Endodermal cell (in vitro differentiated cells): Measurements from ENCODE around the gene IP6K1. TPM values are rescaled to one million over a fixed set of nuclear protein-coding genes. Genes with fewer than 3 reads are reported as not detected.

Source experiments
- DNase-seq: peaks from one replicate; pipeline ENCODE4 v3.0.0-alpha.2; 2017
- H3K27ac ChIP-seq: 2 replicates; pipeline ENCODE4 v1.5.1; 2013; ENCODE audit warnings: mild to moderate bottlenecking, low read depth, low read length, moderate library complexity
- H3K27me3 ChIP-seq: 2 replicates; pipeline ENCODE4 v1.6.1; 2013; ENCODE audit warnings: mild to moderate bottlenecking, low read length, moderate library complexity; ENCODE audit not compliant: insufficient read depth, control insufficient read depth, poor library complexity, severe bottlenecking
- H3K36me3 ChIP-seq: 2 replicates; pipeline ENCODE4 v1.7.0; 2013; ENCODE audit warnings: mild to moderate bottlenecking, low read length, moderate library complexity; ENCODE audit not compliant: control insufficient read depth, insufficient read depth
- H3K4me1 ChIP-seq: one replicate; pipeline ENCODE4 v1.7.0; 2013; ENCODE audit warnings: low read length; ENCODE audit not compliant: control insufficient read depth, insufficient read depth
- H3K4me3 ChIP-seq: 2 replicates; pipeline ENCODE4 v1.5.1; 2013; ENCODE audit warnings: mild to moderate bottlenecking, low read length, moderate library complexity
- H3K9ac ChIP-seq: 2 replicates; pipeline ENCODE4 v1.6.1; 2013; ENCODE audit warnings: mild to moderate bottlenecking, low read length, moderate library complexity; ENCODE audit not compliant: poor library complexity, severe bottlenecking; ENCODE audit errors: extremely low read depth
- H3K9me3 ChIP-seq: 2 replicates; pipeline ENCODE4 v1.6.1; 2013; ENCODE audit warnings: mild to moderate bottlenecking, low read length, moderate library complexity; ENCODE audit not compliant: control insufficient read depth
- H3K27ac Mint-ChIP-seq: 2 replicates; pipeline ENCODE4 v1.8.0; 2020; ENCODE audit warnings: mixed read lengths
- H3K27me3 Mint-ChIP-seq: 2 replicates; pipeline ENCODE4 v1.8.0; 2021; ENCODE audit warnings: mild to moderate bottlenecking, mixed read lengths; ENCODE audit not compliant: insufficient read depth
- H3K36me3 Mint-ChIP-seq: 2 replicates; pipeline ENCODE4 v1.8.0; 2020; ENCODE audit warnings: low read depth, mixed read lengths
- H3K4me1 Mint-ChIP-seq: 2 replicates; pipeline ENCODE4 v1.8.0; 2020; ENCODE audit warnings: mixed read lengths
- H3K4me3 Mint-ChIP-seq: 2 replicates; pipeline ENCODE4 v1.8.0; 2020; ENCODE audit warnings: mild to moderate bottlenecking, moderate library complexity, mixed read lengths
- H3K9me3 Mint-ChIP-seq: 2 replicates; pipeline ENCODE4 v1.8.0; 2020; ENCODE audit warnings: mild to moderate bottlenecking, mixed read lengths
- WGBS, 2 experiments: methylation state at CpG; one replicate each; pipeline versions ENCODE4 v1.1.5 to v1.1.7; 2013; ENCODE audit warnings: missing lambda C conversion rate in 2 of 2, mixed read lengths in 1 of 2; ENCODE audit not compliant: insufficient coverage in 1 of 2, insufficient read length in 1 of 2; 5-methylcytosine and 5-hydroxymethylcytosine counted together
- total RNA-seq, 2 donors: library from RNA; stranded (reverse); fragmentation: NEBNext Ultra II Directional in 1 of 2; extraction: Animal tissue kit (Norgen Biotek cat#: 25700) in 1 of 2; gene quantifications; 2 replicates in 1 of 2; 3 replicates in 1 of 2; pipeline ENCODE4 v1.2.1, GENCODE V29; 2021
- TF ChIP-seq, protein P1 (sequence below): fragments of 200-600 bp; sonication (generic); conservative IDR thresholded peaks from 2 replicates; pipeline ENCODE4 v1.5.0; 2021; ENCODE audit warnings: antibody characterized with exemption, mild to moderate bottlenecking

The IP6K1 gene
- total RNA-seq, 2 donors from 2014 or later, result 45.8 to 49.8 TPM

DNA sequence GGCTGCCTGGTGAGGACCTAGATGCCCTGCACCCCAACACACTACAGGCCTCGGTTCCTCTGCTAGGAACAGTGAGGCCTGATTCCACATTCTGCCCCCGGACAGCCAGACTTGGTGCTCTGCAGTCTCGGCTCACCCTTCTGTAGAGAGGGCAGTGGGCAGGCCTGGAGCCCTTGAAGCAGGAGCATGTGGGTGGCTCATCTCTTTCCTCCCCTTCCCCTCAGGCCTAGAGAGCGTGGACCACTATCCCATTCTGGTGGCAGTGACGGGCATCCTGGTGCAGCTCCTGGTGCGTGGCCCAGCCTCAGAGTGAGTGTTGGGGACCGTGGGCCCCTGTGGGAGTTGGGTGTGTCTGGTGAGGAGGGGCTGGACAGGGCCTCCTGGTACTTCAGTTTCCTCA lies 70.2 kb downstream of the IP6K1 start:
- no peaks in the 10 kb centered on the region for H3K4me1 ChIP-seq

DNA sequence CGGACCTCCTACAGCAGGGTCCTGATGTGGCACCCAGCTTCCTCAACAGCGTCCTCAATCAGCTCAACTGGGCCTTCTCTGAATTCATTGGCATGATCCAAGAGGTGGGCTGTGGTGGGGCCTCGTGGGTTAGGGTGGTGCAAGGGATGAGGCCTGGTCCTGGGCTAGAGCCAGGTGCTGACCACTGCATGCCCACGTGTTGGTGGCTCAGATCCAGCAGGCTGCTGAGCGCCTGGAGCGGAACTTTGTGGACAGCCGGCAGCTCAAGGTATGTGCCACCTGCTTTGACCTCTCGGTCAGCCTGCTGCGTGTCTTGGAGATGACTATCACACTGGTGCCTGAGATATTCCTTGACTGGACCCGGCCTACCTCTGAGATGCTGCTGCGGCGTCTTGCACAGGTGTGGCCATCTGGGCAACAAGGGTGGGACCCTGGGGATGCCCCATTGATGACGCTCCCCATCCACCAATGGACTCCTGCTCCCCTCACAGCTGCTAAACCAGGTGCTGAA lies 70.7 kb downstream of the IP6K1 start:
- Histone ChIP-seq H3K9ac (no peak overlapping the region), H3K27ac (no peak overlapping the region), H3K27me3 (no peaks in the 10 kb centered on the region), H3K9me3 (no peaks in the 10 kb centered on the region), H3K4me1 (no peaks in the 10 kb centered on the region), H3K4me3 (no peak overlapping the region), H3K36me3 (peaks cover 4% of the 10 kb centered on the region)
- H3K36me3 Mint-ChIP-seq, result peaks cover 15% of the 10 kb centered on the region
- H3K27me3 Mint-ChIP-seq, result peaks cover 4% of the 10 kb centered on the region
- H3K9me3 Mint-ChIP-seq, result no peaks in the 10 kb centered on the region
- 94 to 100% methylated on average over 10 to 13 of the region's 13 CpGs for WGBS, 2 experiments
- H3K27ac Mint-ChIP-seq, result no peak overlapping the region
- no peak for DNase-seq
- TF ChIP-seq, protein P1, sequence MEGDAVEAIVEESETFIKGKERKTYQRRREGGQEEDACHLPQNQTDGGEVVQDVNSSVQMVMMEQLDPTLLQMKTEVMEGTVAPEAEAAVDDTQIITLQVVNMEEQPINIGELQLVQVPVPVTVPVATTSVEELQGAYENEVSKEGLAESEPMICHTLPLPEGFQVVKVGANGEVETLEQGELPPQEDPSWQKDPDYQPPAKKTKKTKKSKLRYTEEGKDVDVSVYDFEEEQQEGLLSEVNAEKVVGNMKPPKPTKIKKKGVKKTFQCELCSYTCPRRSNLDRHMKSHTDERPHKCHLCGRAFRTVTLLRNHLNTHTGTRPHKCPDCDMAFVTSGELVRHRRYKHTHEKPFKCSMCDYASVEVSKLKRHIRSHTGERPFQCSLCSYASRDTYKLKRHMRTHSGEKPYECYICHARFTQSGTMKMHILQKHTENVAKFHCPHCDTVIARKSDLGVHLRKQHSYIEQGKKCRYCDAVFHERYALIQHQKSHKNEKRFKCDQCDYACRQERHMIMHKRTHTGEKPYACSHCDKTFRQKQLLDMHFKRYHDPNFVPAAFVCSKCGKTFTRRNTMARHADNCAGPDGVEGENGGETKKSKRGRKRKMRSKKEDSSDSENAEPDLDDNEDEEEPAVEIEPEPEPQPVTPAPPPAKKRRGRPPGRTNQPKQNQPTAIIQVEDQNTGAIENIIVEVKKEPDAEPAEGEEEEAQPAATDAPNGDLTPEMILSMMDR, result no peak
- H3K4me1 Mint-ChIP-seq, result peaks cover 10% of the 10 kb centered on the region
- H3K4me3 Mint-ChIP-seq, result no peak overlapping the region

More for the DNA sequence above, 70.2 kb downstream of the IP6K1 start:
- H3K4me1 Mint-ChIP-seq, result peaks cover 10% of the 10 kb centered on the region
- H3K4me3 ChIP-seq, result no peak overlapping the region
- H3K27me3 Mint-ChIP-seq, result peaks cover 4% of the 10 kb centered on the region
- peak; percentile 34 for DNase-seq
- WGBS, 2 experiments, result 92 to 100% methylated on average over 4 to 7 of the region's 7 CpGs
- H3K36me3 ChIP-seq, result peaks cover 9% of the 10 kb centered on the region
- no peak overlapping the region for H3K27ac Mint-ChIP-seq
- H3K36me3 Mint-ChIP-seq, result peaks cover 20% of the 10 kb centered on the region
- no peaks in the 10 kb centered on the region for H3K27me3 ChIP-seq
- H3K9me3 Mint-ChIP-seq, result no peaks in the 10 kb centered on the region
- TF ChIP-seq, protein P1, result no peak
- H3K9ac ChIP-seq, result no peak overlapping the region
- no peaks in the 10 kb centered on the region for H3K9me3 ChIP-seq
- H3K4me3 Mint-ChIP-seq, result no peak overlapping the region
- H3K27ac ChIP-seq, result no peak overlapping the region

DNA sequence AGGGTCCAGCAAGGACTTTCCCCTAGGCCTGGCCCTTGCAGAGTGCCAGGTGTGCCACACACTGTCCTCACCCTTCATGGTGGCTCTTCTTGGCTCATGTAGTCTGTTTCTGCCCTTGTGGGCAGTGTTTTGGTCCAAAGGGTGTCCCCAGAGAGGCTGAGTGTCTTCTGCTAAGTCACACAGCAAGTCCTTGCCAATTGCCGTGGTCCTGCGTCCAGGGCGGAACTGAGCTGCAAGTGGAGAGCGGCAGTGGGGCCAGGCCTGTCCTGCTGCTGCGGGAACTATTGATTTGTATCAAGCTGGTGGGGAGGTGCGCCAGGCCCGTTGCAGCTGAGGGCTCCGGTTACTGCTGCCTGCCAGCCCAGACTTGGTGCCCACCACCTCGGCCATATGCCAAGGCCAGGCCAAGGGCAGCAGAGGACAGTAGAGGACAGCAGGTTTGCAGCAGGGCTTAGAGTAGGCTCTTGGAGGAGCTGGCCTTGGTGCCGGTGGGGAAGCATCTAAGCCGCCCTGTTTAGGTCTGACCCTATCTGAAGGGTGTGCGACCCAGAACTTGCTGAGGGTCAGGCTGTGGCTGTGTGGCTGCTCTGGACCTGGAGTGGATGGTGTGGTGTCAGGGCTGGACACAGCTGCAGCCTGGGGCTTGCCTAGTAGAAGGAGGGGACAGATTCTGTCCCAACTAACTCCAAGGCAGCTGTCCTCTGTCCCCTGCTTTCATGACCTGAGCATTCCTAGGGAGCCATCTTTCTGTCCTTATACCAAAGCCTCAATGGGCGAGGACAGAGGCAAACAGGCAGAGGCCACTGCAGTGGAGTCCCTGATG lies 71.4 kb downstream of the IP6K1 start:
- Mint-ChIP-seq H3K9me3 (no peaks in the 10 kb centered on the region), H3K36me3 (peaks cover 12% of the 10 kb centered on the region), H3K4me1 (peaks cover 10% of the 10 kb centered on the region), H3K27ac (no peak overlapping the region), H3K4me3 (no peak overlapping the region), H3K27me3 (peaks cover 4% of the 10 kb centered on the region)
- Histone ChIP-seq H3K9ac (no peak overlapping the region), H3K4me1 (no peaks in the 10 kb centered on the region), H3K9me3 (no peaks in the 10 kb centered on the region), H3K4me3 (no peak overlapping the region), H3K36me3 (no peaks in the 10 kb centered on the region), H3K27me3 (no peaks in the 10 kb centered on the region), H3K27ac (no peak overlapping the region)
- WGBS, 2 experiments, result 88 to 96% methylated on average over 7 to 13 of the region's 13 CpGs
- TF ChIP-seq, protein P1, result no peak
- no peak for DNase-seq
